GM18868 (cell line): ENCODE measurements around the gene BROX.
"Not testable (repeated sequence)": the region's sequence is repeated elsewhere in the genome, so short reads cannot be mapped to it uniquely, and the experiment has no call there.

Experiments
- ATAC-seq: cut with Tn5 transposase; IDR thresholded peaks from one replicate; pipeline ENCODE4 v1.9.1; 2021; ENCODE audit warnings: mild to moderate bottlenecking, moderate library complexity; ENCODE audit not compliant: unreplicated experiment

BROX gene

GRCh38 chr1:222712253-222713090, at the start of gene BROX, which contains the start of gene AIDA:
BROX (plus strand) TSS chr1:222712564; CDS start chr1:222715700, 3,136 bp downstream.
AIDA (minus strand) TSS chr1:222712491; CDS start chr1:222712317, 174 bp downstream.
- ATAC-seq, result peak; percentile 75

GRCh38 chr1:222663431-222663934, 48.9 kb upstream of the BROX start:
- ATAC-seq, result no peak

GRCh38 chr1:222665964-222666363, 46.4 kb upstream of the BROX start:
- ATAC-seq, result no peak

- ATAC-seq, result not testable (repeated sequence)
Observed at GRCh38 chr1:222668184-222668583, 44.2 kb upstream of the BROX start.

- ATAC-seq, result not testable (repeated sequence)
Observed at GRCh38 chr1:222669107-222669506, 43.3 kb upstream of the BROX start.

- ATAC-seq, result no peak
Observed at GRCh38 chr1:222670110-222670509, 42.3 kb upstream of the BROX start.

GRCh38 chr1:222680080-222680479, 32.3 kb upstream of the BROX start:
- ATAC-seq, result no peak

GRCh38 chr1:222691016-222691415, 21.3 kb upstream of the BROX start:
- no peak for ATAC-seq

- no peak for ATAC-seq
Observed at GRCh38 chr1:222694927-222695326, 17.4 kb upstream of the BROX start.

- ATAC-seq, result no peak
Observed at GRCh38 chr1:222696741-222697140, 15.6 kb upstream of the BROX start.

- ATAC-seq, result no peak
Observed at GRCh38 chr1:222697203-222697602, 15.2 kb upstream of the BROX start.

- ATAC-seq, result no peak
Observed at GRCh38 chr1:222697826-222698225, 14.5 kb upstream of the BROX start.

- ATAC-seq, result no peak
Observed at GRCh38 chr1:222702210-222702609, 10.2 kb upstream of the BROX start.

- no peak for ATAC-seq
Observed at GRCh38 chr1:222704260-222704659, 8.1 kb upstream of the BROX start.

- no peak for ATAC-seq
Observed at GRCh38 chr1:222706815-222707214, 5.5 kb upstream of the BROX start.

GRCh38 chr1:222709700-222710153, 2.6 kb upstream of the BROX start:
- no peak for ATAC-seq

- peak; percentile 28 for ATAC-seq
Observed at GRCh38 chr1:222711319-222712252, 778 bp upstream of the BROX start.

- peak; percentile 75 for ATAC-seq
Observed at GRCh38 chr1:222713091-222713961, 962 bp downstream of the BROX start.

- no peak for ATAC-seq
Observed at GRCh38 chr1:222716393-222716792, 4.0 kb downstream of the BROX start.

GRCh38 chr1:222728746-222729145, 16.4 kb downstream of the BROX start:
- no peak for ATAC-seq
